Endothelial cell of umbilical vein (primary cell): ENCODE data around the gene CPOX. TPM values are rescaled to one million over a fixed set of nuclear protein-coding genes. Genes with fewer than 3 reads are reported as not detected.

ENCODE experiments used
- BruUV-seq: library from RNA; stranded (reverse); fragments of 400-500 nt; replicated peaks from 2 replicates; lab custom pipeline; 2021; lab: Mats Ljungman, UMichigan
- CTCF ChIA-PET: fragments of 300-600, 350-600 bp; sonication (Branson Sonifier 250); formaldehyde crosslinking; loops from one replicate; lab custom pipeline; 2021; ENCODE audit warnings: antibody characterized with exemption, inconsistent platforms; lab: Charles Lee
- POLR2A ChIA-PET: fragments of 300-600, 350-600 bp; sonication (Branson Sonifier 250); formaldehyde crosslinking; loops from one replicate; lab custom pipeline; 2021; ENCODE audit warnings: antibody characterized with exemption, inconsistent platforms; lab: Charles Lee
- DNase-seq: peaks from one replicate; pipeline ENCODE4 v3.0.0-alpha.2; 2011; ENCODE audit warnings: low read depth, low spot score
- FAIRE-seq: peaks from 2 replicates; lab custom pipeline; 2011; peaks lifted over from hg19 to GRCh38; lab: Jason Lieb, UNC
- H2AFZ ChIP-seq: 2 replicates; pipeline ENCODE4 v1.6.0; 2012; ENCODE audit warnings: low read depth, low read length, control low read depth, inconsistent platforms
- H3K27ac ChIP-seq: 2 replicates; pipeline ENCODE4 v1.5.1; 2011; ENCODE audit warnings: low read depth, mild to moderate bottlenecking, control low read depth, low read length, moderate library complexity; ENCODE audit not compliant: insufficient read depth
- H3K27me3 ChIP-seq, 2 experiments: 2 replicates each; pipeline versions ENCODE4 v1.6.0 to v1.6.1; 2011; ENCODE audit warnings: low read length in 2 of 2, mixed read lengths in 1 of 2; ENCODE audit not compliant: control insufficient read depth in 2 of 2, insufficient read depth in 2 of 2
- H3K36me3 ChIP-seq, 2 experiments: 2 replicates in 1 of 2; 3 replicates in 1 of 2; pipeline ENCODE4 v1.5.1; 2011; ENCODE audit warnings: low read length in 2 of 2, mild to moderate bottlenecking in 1 of 2, moderate library complexity in 1 of 2; ENCODE audit not compliant: control insufficient read depth in 2 of 2, insufficient read depth in 2 of 2; ENCODE audit errors: extremely low read depth in 1 of 2
- H3K4me1 ChIP-seq: 3 replicates; pipeline ENCODE4 v1.5.1; 2011; ENCODE audit warnings: mild to moderate bottlenecking, low read length; ENCODE audit not compliant: control insufficient read depth, insufficient read depth; ENCODE audit errors: extremely low read depth
- H3K4me2 ChIP-seq: 2 replicates; pipeline ENCODE4 v1.6.1; 2011; ENCODE audit warnings: low read length, control low read depth, mixed read lengths; ENCODE audit not compliant: insufficient read depth
- H3K4me3 ChIP-seq, 3 experiments: fragments of 200-600 bp in 1 of 3; sonication (generic), shearing (Covaris generic) in 1 of 3; replicated peaks in 1 of 3; 2 replicates each; pipeline ENCODE4 v1.5.1; 2011 to 2016; ENCODE audit warnings: control low read depth in 3 of 3, low read length in 3 of 3, mild to moderate bottlenecking in 2 of 3, inconsistent platforms in 1 of 3, low read depth in 1 of 3, moderate library complexity in 1 of 3; ENCODE audit not compliant: insufficient read depth in 1 of 3
- H3K79me2 ChIP-seq: 2 replicates; pipeline ENCODE4 v1.6.0; 2012; ENCODE audit warnings: low read length, inconsistent platforms; ENCODE audit not compliant: control insufficient read depth, insufficient read depth
- H3K9ac ChIP-seq: replicated peaks from 2 replicates; pipeline ENCODE3; 2011; ENCODE audit warnings: low read length, control low read depth; ENCODE audit not compliant: insufficient read depth; ENCODE audit errors: extremely low read depth
- H3K9me1 ChIP-seq: replicated peaks from 3 replicates; pipeline ENCODE4 v1.6.0; 2011; ENCODE audit warnings: mild to moderate bottlenecking, low read length; ENCODE audit not compliant: control insufficient read depth, insufficient read depth; ENCODE audit errors: extremely low read depth
- H3K9me3 ChIP-seq: replicated peaks from 2 replicates; pipeline ENCODE4 v1.5.1; 2012; ENCODE audit warnings: low read length, inconsistent platforms; ENCODE audit not compliant: control insufficient read depth, insufficient read depth
- H4K20me1 ChIP-seq: replicated peaks from 2 replicates; pipeline ENCODE3; 2011; ENCODE audit warnings: mild to moderate bottlenecking, low read length; ENCODE audit not compliant: control insufficient read depth, insufficient read depth; ENCODE audit errors: extremely low read depth
- EZH2 ChIP-seq: IDR thresholded peaks from 2 replicates; pipeline ENCODE4 v1.6.1; 2012; ENCODE audit warnings: borderline replicate concordance, low read depth, mild to moderate bottlenecking, moderate library complexity, low read length, inconsistent platforms; ENCODE audit not compliant: severe bottlenecking
- FOS ChIP-seq: IDR thresholded peaks from 2 replicates; pipeline ENCODE4 v1.6.1; 2011; ENCODE audit warnings: mild to moderate bottlenecking, low read length, moderate library complexity, borderline replicate concordance; ENCODE audit not compliant: insufficient read depth
- JUN ChIP-seq: IDR thresholded peaks from 2 replicates; pipeline ENCODE4 v1.6.1; 2011; ENCODE audit warnings: borderline replicate concordance, low read depth; ENCODE audit not compliant: insufficient read length, insufficient read depth
- MYC ChIP-seq: IDR thresholded peaks from one replicate; pipeline ENCODE4 v1.6.1; 2011; ENCODE audit warnings: mild to moderate bottlenecking, low read depth, low read length
- POLR2AphosphoS5 ChIP-seq: IDR thresholded peaks from 2 replicates; pipeline ENCODE4 v1.6.1; 2012; ENCODE audit warnings: low read depth, mild to moderate bottlenecking, control low read depth, low read length, moderate library complexity; ENCODE audit not compliant: insufficient read depth
- dilution Hi-C: fragments of 300-500 bp; cut with MboI; formaldehyde crosslinking; loops from one replicate; pipeline ENCODE4 v1.15.0; 2019; ENCODE audit warnings: low sequenced_read_pairs; ENCODE audit not compliant: extremely low pct_ligation_motif_present
- intact Hi-C: fragments of 100-400 bp; cut with micrococcal nuclease; formaldehyde crosslinking; loops from one replicate; pipeline ENCODE4 v1.10.0; 2022
- polyA plus RNA-seq, 4 experiments: library from polyadenylated mRNA; depleted of rRNA in 3 of 4; stranded (reverse) in 3 of 4; unstranded in 1 of 4; fragments of >200 nt; gene quantifications; 2 replicates each; pipeline versions ENCODE4 v1.2.1 to v1.2.3, GENCODE V29; 2011 to 2012; ENCODE audit warnings: missing spikeins in 1 of 4
- total RNA-seq: library from RNA; stranded (reverse); gene quantifications from 2 replicates; pipeline ENCODE4 v1.2.3, GENCODE V29; 2021
- TF ChIP-seq, protein P1 (sequence below), 2 donors: IDR thresholded peaks; 1 replicate in 1 of 2; 2 replicates in 1 of 2; pipeline ENCODE4 v1.5.1; 2011; ENCODE audit warnings: low read length in 2 of 2, mild to moderate bottlenecking in 2 of 2, moderate library complexity in 2 of 2, control low read depth in 1 of 2, inconsistent platforms in 1 of 2, low read depth in 1 of 2; ENCODE audit not compliant: insufficient read depth in 1 of 2; ENCODE audit errors: extremely low read depth in 1 of 2

CPOX gene
- total and polyA plus RNA-seq, 2 donors (not counting 3 experiments of a cell fraction or from before 2014, with no cell fraction given) = 12.3 to 24.5 TPM

DNA sequence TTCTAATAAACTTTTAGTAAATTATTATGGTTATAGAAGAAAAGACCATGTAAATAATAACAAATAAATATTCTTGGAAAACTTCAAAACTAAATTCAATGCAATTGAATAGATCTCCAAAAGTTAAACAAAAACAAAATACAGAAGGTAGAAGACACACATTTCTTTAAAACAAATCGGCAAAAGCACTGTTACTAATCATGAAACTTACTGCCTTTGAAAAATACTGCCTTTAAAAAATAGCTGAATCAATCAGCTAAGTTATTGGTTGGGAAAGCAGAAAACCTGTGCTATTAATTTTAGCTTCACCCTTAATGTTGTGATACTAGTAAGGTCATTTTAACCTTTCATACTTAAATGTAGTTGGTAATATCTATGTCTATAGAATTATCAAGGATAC is 58.7 kb downstream of the CPOX start:
- no peak for DNase-seq
- Histone ChIP-seq H3K4me1 (no peaks in the 10 kb centered on the region), H2AFZ (no peak overlapping the region), H3K4me2 (no peak overlapping the region), H3K79me2 (no peaks in the 10 kb centered on the region), H3K27ac (no peak overlapping the region), H3K27me3 (peaks cover 16 to 23% of the 10 kb centered on the region in 2 experiments), H3K9me3 (no peaks in the 10 kb centered on the region), H3K36me3 (no peaks in the 10 kb centered on the region), H4K20me1 (no peaks in the 10 kb centered on the region), H3K4me3 (no peak overlapping the region), H3K9ac (no peak overlapping the region), H3K9me1 (no peaks in the 10 kb centered on the region)
- no TSS peak for BruUV-seq
- TF ChIP-seq JUN (no peak), MYC (no peak)
- TF ChIP-seq, protein P1, sequence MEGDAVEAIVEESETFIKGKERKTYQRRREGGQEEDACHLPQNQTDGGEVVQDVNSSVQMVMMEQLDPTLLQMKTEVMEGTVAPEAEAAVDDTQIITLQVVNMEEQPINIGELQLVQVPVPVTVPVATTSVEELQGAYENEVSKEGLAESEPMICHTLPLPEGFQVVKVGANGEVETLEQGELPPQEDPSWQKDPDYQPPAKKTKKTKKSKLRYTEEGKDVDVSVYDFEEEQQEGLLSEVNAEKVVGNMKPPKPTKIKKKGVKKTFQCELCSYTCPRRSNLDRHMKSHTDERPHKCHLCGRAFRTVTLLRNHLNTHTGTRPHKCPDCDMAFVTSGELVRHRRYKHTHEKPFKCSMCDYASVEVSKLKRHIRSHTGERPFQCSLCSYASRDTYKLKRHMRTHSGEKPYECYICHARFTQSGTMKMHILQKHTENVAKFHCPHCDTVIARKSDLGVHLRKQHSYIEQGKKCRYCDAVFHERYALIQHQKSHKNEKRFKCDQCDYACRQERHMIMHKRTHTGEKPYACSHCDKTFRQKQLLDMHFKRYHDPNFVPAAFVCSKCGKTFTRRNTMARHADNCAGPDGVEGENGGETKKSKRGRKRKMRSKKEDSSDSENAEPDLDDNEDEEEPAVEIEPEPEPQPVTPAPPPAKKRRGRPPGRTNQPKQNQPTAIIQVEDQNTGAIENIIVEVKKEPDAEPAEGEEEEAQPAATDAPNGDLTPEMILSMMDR (IDR thresholded peaks at IDR 0.05; ENCODE audit: extremely low read depth in 1 of 2, insufficient read depth in 1 of 2, low read depth in 1 of 2, low read length in 2 of 2) = no peak
- intact Hi-C loops = no loop called here
- dilution Hi-C loops = no loop called here
- POLR2A ChIA-PET = no interaction called here
- FAIRE-seq = peak; percentile 8
- CTCF ChIA-PET = no interaction called here

DNA sequence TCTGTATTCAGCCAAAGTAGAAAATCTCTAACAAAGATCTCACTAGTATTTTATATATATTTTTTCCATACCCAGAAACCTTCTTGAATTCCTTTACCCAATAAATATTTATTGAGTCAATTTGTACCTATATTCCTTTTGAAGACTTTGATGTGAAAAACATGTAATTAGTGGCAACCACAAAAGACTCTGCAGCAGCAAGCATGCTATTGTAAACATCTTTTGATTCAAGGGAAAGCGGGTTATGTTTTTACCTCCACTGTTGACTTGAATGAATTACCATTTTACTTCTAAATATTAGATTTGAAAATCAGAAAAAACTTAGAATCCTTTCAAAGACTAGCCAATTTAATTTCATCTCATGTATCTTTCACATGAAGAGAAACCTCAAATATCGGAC is 59.2 kb downstream of the CPOX start:
- BruUV-seq = no TSS peak

More for the DNA sequence above, 59.2 kb downstream of the CPOX start:
- ChIA-PET CTCF (no interaction called here), POLR2A (no interaction called here)
- dilution Hi-C loops (no loop called here), intact Hi-C loops (no loop called here)
- no peak for FAIRE-seq
- no peak overlapping the region for H3K4me2 ChIP-seq
- no peak for DNase-seq
- no peaks in the 10 kb centered on the region for H3K79me2 ChIP-seq
- no peaks in the 10 kb centered on the region for H3K4me1 ChIP-seq
- no peaks in the 10 kb centered on the region for H4K20me1 ChIP-seq
- no peak overlapping the region for H3K9ac ChIP-seq
- H3K27me3 ChIP-seq = peaks cover 16 to 24% of the 10 kb centered on the region in 2 experiments
- H3K36me3 ChIP-seq = no peaks in the 10 kb centered on the region
- no peak overlapping the region for H2AFZ ChIP-seq
- TF ChIP-seq POLR2AphosphoS5 (no peak), EZH2 (no peak), FOS (no peak), MYC (no peak), JUN (no peak)
- H3K4me3 ChIP-seq = no peak overlapping the region
- no peak overlapping the region for H3K27ac ChIP-seq
- H3K9me1 ChIP-seq = no peaks in the 10 kb centered on the region
- H3K9me3 ChIP-seq = no peaks in the 10 kb centered on the region
